ENCODE results near the gene PTPN20.

The PTPN20 gene

DNA sequence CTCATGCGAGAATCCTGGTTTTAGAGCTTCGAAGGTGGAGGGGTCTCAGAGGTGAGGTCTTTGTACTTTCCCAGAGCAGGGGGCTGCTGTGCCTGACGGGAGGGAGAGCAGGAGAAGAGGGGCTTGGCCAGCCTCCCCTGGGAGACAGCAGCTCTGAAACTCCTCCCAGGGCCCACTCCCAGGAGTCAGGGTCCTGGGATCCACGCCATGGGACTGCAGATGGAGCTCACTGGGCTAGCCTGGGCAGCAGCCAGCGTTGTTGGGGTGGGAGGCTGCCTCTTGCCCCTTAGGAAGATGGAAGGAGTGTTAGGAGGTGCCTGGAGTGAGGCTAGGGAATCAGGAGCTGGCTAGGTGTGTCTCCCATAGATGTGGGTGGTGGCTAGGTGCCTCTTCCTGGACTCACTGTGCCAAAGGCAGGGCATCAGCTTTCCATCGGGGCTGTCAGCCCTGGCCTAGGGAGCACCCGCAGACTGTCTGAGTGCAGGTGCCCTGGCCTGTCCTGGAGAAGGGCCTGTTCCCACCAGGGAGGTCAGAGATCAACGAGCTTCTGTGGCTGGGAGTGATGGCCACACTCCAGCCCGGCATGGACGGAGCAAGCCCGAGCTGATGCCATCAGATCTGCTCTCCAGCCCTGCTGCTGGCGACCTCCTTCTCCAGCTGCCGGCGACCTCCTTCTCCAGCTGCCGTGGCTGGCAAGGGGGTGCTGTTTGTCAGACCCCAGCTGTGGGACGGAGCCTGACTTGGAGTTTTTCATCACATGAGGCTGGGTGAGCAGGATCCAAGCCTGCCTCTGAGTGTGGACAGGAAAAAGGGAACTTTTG is 111.3 kb downstream of the PTPN20 start:
- no peak for DNase-seq

DNA sequence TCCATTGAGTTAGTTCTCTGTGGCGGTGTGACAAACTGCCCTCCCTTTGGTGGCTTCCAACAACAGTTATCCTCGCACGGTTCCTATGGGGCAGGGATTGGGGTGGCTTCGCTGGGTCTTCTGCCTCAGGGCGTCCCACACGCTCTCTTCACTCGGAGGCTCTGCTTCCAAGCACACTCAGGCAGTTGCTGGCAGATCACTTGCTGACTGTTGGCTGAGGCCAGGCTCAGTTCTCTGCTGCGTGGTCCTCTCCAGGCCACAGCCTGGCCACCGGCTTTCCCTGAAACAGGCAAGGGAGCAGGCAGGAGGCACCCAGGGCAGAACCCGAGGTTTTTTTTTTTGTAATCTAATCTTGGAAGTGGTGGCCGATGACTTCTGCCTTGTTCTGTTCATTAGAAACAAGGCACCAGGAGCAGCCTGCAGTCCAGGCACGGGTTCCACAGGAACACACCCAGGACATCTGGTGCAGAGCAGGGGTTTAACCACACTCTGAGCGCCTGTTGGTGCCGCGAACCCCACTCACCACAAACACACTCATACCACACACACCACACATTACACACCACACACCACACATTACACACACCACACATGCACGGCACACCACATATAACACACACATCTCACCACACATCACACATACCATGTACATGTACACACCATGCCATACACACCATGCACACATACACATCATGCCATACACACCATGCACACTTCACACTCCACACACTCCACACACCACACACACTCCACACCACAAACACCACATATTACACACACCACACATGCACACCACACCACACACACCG is 112.2 kb downstream of the PTPN20 start:
- ChIA-PET POLR2A (no interaction called here), CTCF (interaction anchor here (1.0 to 7.6 kb wide), 9 partner anchors 8 to 293 kb away, joined by 3 to 69 read pairs (median 10); no protein-coding TSS in a partner anchor)
- Histone ChIP-seq H3K4me1 (ENCODE audit: control extremely low read depth in 1 of 4, control insufficient read depth in 4 of 4, insufficient read depth in 4 of 4, low read length in 3 of 4) (peaks cover 0 to 13% (median 3%) of the 10 kb centered on the region in 4 experiments), H3K4me3 (ENCODE audit: control insufficient read depth in 1 of 7, extremely low read depth in 1 of 7, insufficient read depth in 4 of 7, low read depth in 2 of 7, low read length in 6 of 7) (no peak overlapping the region), H3K36me3 (ENCODE audit: control insufficient read depth in 4 of 4, insufficient read depth in 4 of 4, low read length in 3 of 4) (no peaks in the 10 kb centered on the region), H3K9me3 (ENCODE audit: control extremely low read depth in 1 of 5, control insufficient read depth in 4 of 5, insufficient read depth in 2 of 5, low read depth in 1 of 5, low read length in 4 of 5) (no peaks in the 10 kb centered on the region), H3K27me3 (replicated peaks in 2 of 5; ENCODE audit: control insufficient read depth in 4 of 5, insufficient read depth in 5 of 5, low read length in 4 of 5) (no peaks in the 10 kb centered on the region), H3K27ac (ENCODE audit: insufficient read depth in 1 of 2, low read depth in 1 of 2, low read length in 2 of 2, poor library complexity in 1 of 2, severe bottlenecking in 2 of 2) (no peak overlapping the region)
- DNase-seq, result peak in 2 of 3 donors; percentile 46 to 68
- WGBS (ENCODE audit: insufficient coverage), result 84% methylated on average over 13 of the region's 17 CpGs

More for the DNA sequence above, 111.3 kb downstream of the PTPN20 start:
- Histone ChIP-seq H3K27ac (ENCODE audit: insufficient read depth in 1 of 2, low read depth in 1 of 2, low read length in 2 of 2, poor library complexity in 1 of 2, severe bottlenecking in 2 of 2) (no peak overlapping the region), H3K27me3 (replicated peaks in 2 of 5; ENCODE audit: control insufficient read depth in 4 of 5, insufficient read depth in 5 of 5, low read length in 4 of 5) (no peaks in the 10 kb centered on the region), H3K4me3 (ENCODE audit: control insufficient read depth in 1 of 7, extremely low read depth in 1 of 7, insufficient read depth in 4 of 7, low read depth in 2 of 7, low read length in 6 of 7) (no peak overlapping the region), H3K4me1 (ENCODE audit: control extremely low read depth in 1 of 4, control insufficient read depth in 4 of 4, insufficient read depth in 4 of 4, low read length in 3 of 4) (peaks cover 0 to 13% (median 3%) of the 10 kb centered on the region in 4 experiments), H3K9me3 (ENCODE audit: control extremely low read depth in 1 of 5, control insufficient read depth in 4 of 5, insufficient read depth in 2 of 5, low read depth in 1 of 5, low read length in 4 of 5) (no peaks in the 10 kb centered on the region), H3K36me3 (ENCODE audit: control insufficient read depth in 4 of 4, insufficient read depth in 4 of 4, low read length in 3 of 4) (no peaks in the 10 kb centered on the region)
- ChIA-PET CTCF (interaction anchor here (0.7 to 1.6 kb wide), 6 partner anchors 9 to 289 kb away, joined by 3 to 4 read pairs (median 3); no protein-coding TSS in a partner anchor), POLR2A (no interaction called here)
- 95% methylated on average over 14 of the region's 16 CpGs for WGBS (ENCODE audit: insufficient coverage)

- no peaks in the 10 kb centered on the region for H3K36me3 ChIP-seq (ENCODE audit: control insufficient read depth in 4 of 4, insufficient read depth in 4 of 4, low read length in 3 of 4)
- no peaks in the 10 kb centered on the region for H3K27me3 ChIP-seq (replicated peaks in 2 of 5; ENCODE audit: control insufficient read depth in 4 of 5, insufficient read depth in 5 of 5, low read length in 4 of 5)
- no peak overlapping the region for H3K4me3 ChIP-seq (ENCODE audit: control insufficient read depth in 1 of 7, extremely low read depth in 1 of 7, insufficient read depth in 4 of 7, low read depth in 2 of 7, low read length in 6 of 7)
- POLR2A ChIA-PET, result no interaction called here
- DNase-seq, result no peak
- peaks cover 0 to 11% (median 2%) of the 10 kb centered on the region in 4 experiments for H3K4me1 ChIP-seq (ENCODE audit: control extremely low read depth in 1 of 4, control insufficient read depth in 4 of 4, insufficient read depth in 4 of 4, low read length in 3 of 4)
- CTCF ChIA-PET, result interaction anchor here (0.8 to 7.6 kb wide), 12 partner anchors 9 to 317 kb away, joined by 3 to 69 read pairs (median 8); no protein-coding TSS in a partner anchor
- no peaks in the 10 kb centered on the region for H3K9me3 ChIP-seq (ENCODE audit: control extremely low read depth in 1 of 5, control insufficient read depth in 4 of 5, insufficient read depth in 2 of 5, low read depth in 1 of 5, low read length in 4 of 5)
- H3K27ac ChIP-seq (ENCODE audit: insufficient read depth in 1 of 2, low read depth in 1 of 2, low read length in 2 of 2, poor library complexity in 1 of 2, severe bottlenecking in 2 of 2), result no peak overlapping the region
- WGBS (ENCODE audit: insufficient coverage), result no CpG with 5 or more reads among the region's 1 CpG
These were observed 112.8 kb downstream of the PTPN20 start for GRCh38 chr10:47024046-47024322.

DNA sequence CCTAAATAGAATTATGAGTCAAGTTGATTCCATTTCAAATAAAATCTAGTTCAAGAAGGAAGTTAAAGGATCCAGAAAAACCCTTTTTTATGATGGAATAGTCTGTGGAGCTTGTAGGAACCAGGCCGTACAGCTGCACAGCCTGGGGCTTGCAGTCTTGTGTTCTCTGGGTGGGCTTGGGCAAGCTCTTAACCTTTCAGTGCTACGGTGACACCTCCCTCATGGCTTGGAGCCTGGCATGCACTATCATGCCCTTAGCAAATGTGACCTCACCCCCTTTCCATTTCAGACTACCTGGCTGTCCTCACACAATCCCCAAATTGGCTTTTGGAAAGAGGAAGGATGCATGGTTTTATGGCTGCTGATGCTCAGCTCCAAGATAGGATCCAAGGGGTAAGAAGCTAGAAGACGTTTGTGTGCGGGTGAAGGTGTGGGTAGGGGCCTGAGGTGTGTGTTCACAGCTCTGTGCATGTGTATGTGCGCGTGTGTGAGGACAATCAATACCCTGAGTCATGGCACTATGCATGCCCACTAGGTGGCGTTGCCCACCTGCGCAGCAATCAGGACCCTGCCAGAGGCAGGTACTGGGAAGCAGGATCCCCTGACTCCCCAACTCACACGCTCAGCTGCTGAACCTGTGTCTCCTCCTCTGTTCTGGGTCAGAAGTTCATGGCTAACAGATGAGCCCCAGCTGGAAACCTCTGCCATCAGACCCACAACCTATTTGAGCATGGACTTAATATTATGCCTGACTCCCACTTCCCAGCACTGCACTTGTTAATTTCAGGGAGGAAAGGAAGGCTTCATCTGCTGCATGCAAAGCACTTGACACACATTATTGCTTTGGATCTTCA is 113.4 kb downstream of the PTPN20 start:
- peaks cover 0 to 2% (median 0%) of the 10 kb centered on the region in 5 experiments for H3K27me3 ChIP-seq (replicated peaks in 2 of 5; ENCODE audit: control insufficient read depth in 4 of 5, insufficient read depth in 5 of 5, low read length in 4 of 5)
- POLR2A ChIA-PET, result no interaction called here
- peak; percentile 68 to 77 (median 70) for DNase-seq
- WGBS (ENCODE audit: insufficient coverage), result 32% methylated on average over 8 of the region's 9 CpGs
- H3K36me3 ChIP-seq (ENCODE audit: control insufficient read depth in 4 of 4, insufficient read depth in 4 of 4, low read length in 3 of 4), result no peaks in the 10 kb centered on the region
- H3K9me3 ChIP-seq (ENCODE audit: control extremely low read depth in 1 of 5, control insufficient read depth in 4 of 5, insufficient read depth in 2 of 5, low read depth in 1 of 5, low read length in 4 of 5), result no peaks in the 10 kb centered on the region
- H3K27ac ChIP-seq (ENCODE audit: insufficient read depth in 1 of 2, low read depth in 1 of 2, low read length in 2 of 2, poor library complexity in 1 of 2, severe bottlenecking in 2 of 2), result no peak overlapping the region
- H3K4me1 ChIP-seq (ENCODE audit: control extremely low read depth in 1 of 4, control insufficient read depth in 4 of 4, insufficient read depth in 4 of 4, low read length in 3 of 4), result peaks cover 0 to 5% (median 1%) of the 10 kb centered on the region in 4 experiments
- CTCF ChIA-PET, result interaction anchor here (0.8 to 7.6 kb wide), 19 partner anchors 8 to 398 kb away, joined by 3 to 69 read pairs (median 6); no protein-coding TSS in a partner anchor
- no peak overlapping the region for H3K4me3 ChIP-seq (ENCODE audit: control insufficient read depth in 1 of 7, extremely low read depth in 1 of 7, insufficient read depth in 4 of 7, low read depth in 2 of 7, low read length in 6 of 7)

- Histone ChIP-seq H3K4me1 (ENCODE audit: control extremely low read depth in 1 of 4, control insufficient read depth in 4 of 4, insufficient read depth in 4 of 4, low read length in 3 of 4) (peaks cover 0 to 2% (median under 1%) of the 10 kb centered on the region in 4 experiments), H3K9me3 (ENCODE audit: control extremely low read depth in 1 of 5, control insufficient read depth in 4 of 5, insufficient read depth in 2 of 5, low read depth in 1 of 5, low read length in 4 of 5) (no peaks in the 10 kb centered on the region), H3K27ac (ENCODE audit: insufficient read depth in 1 of 2, low read depth in 1 of 2, low read length in 2 of 2, poor library complexity in 1 of 2, severe bottlenecking in 2 of 2) (no peak overlapping the region), H3K36me3 (ENCODE audit: control insufficient read depth in 4 of 4, insufficient read depth in 4 of 4, low read length in 3 of 4) (no peaks in the 10 kb centered on the region), H3K27me3 (replicated peaks in 2 of 5; ENCODE audit: control insufficient read depth in 4 of 5, insufficient read depth in 5 of 5, low read length in 4 of 5) (peaks cover 0 to 2% (median 0%) of the 10 kb centered on the region in 5 experiments), H3K4me3 (ENCODE audit: control insufficient read depth in 1 of 7, extremely low read depth in 1 of 7, insufficient read depth in 4 of 7, low read depth in 2 of 7, low read length in 6 of 7) (no peak overlapping the region)
- CTCF ChIA-PET, result interaction anchor here (0.8 to 7.6 kb wide), 16 partner anchors 8 to 398 kb away, joined by 3 to 69 read pairs (median 6); no protein-coding TSS in a partner anchor
- 97% methylated on average over 3 of the region's 4 CpGs for WGBS (ENCODE audit: insufficient coverage)
- POLR2A ChIA-PET, result no interaction called here
- DNase-seq, result no peak
These were observed 114.0 kb downstream of the PTPN20 start for GRCh38 chr10:47025253-47025539.

- POLR2A ChIA-PET, result no interaction called here
These were observed 114.5 kb downstream of the PTPN20 start for GRCh38 chr10:47025540-47026300.

More at GRCh38 chr10:47025540-47026300, 114.5 kb downstream of the PTPN20 start:
- CTCF ChIA-PET, result interaction anchor here (0.8 to 7.6 kb wide), 15 partner anchors 7 to 397 kb away, joined by 3 to 69 read pairs (median 6); no protein-coding TSS in a partner anchor
- no peaks in the 10 kb centered on the region for H3K9me3 ChIP-seq (ENCODE audit: control extremely low read depth in 1 of 5, control insufficient read depth in 4 of 5, insufficient read depth in 2 of 5, low read depth in 1 of 5, low read length in 4 of 5)
- H3K4me3 ChIP-seq (ENCODE audit: control insufficient read depth in 1 of 7, extremely low read depth in 1 of 7, insufficient read depth in 4 of 7, low read depth in 2 of 7, low read length in 6 of 7), result no peak overlapping the region
- 95% methylated on average over 10 of the region's 10 CpGs for WGBS (ENCODE audit: insufficient coverage)
- H3K27ac ChIP-seq (ENCODE audit: insufficient read depth in 1 of 2, low read depth in 1 of 2, low read length in 2 of 2, poor library complexity in 1 of 2, severe bottlenecking in 2 of 2), result no peak overlapping the region
- H3K36me3 ChIP-seq (ENCODE audit: control insufficient read depth in 4 of 4, insufficient read depth in 4 of 4, low read length in 3 of 4), result no peaks in the 10 kb centered on the region
- no peak for DNase-seq
- H3K27me3 ChIP-seq (replicated peaks in 2 of 5; ENCODE audit: control insufficient read depth in 4 of 5, insufficient read depth in 5 of 5, low read length in 4 of 5), result peaks cover 0 to 2% (median 0%) of the 10 kb centered on the region in 5 experiments
- no peaks in the 10 kb centered on the region for H3K4me1 ChIP-seq (ENCODE audit: control extremely low read depth in 1 of 4, control insufficient read depth in 4 of 4, insufficient read depth in 4 of 4, low read length in 3 of 4)
